HCT116 (cell line): ENCODE data around the gene TRHDE. TPM values are rescaled to one million over a fixed set of nuclear protein-coding genes. Genes with fewer than 3 reads are reported as not detected.
"Not testable (repeated sequence)": the region's sequence is repeated elsewhere in the genome, so short reads cannot be mapped to it uniquely, and the experiment has no call there.

Experiments used
- ATAC-seq: fragments of 200-7000 bp; cut with Tn5 transposase; 2 replicates; pipeline ENCODE4 v1.9.1; 2020; ENCODE audit warnings: mild to moderate bottlenecking, moderate library complexity
- BruUV-seq: library from RNA; stranded (reverse); fragments of 400-500 nt; replicated peaks from 2 replicates; lab custom pipeline; 2021; lab: Mats Ljungman, UMichigan
- CTCF ChIA-PET: fragments of 300-600 bp; sonication (Branson Sonifier 250); formaldehyde crosslinking; loops from one replicate; lab custom pipeline; 2021; ENCODE audit warnings: antibody characterized with exemption; lab: Charles Lee
- POLR2A ChIA-PET: fragments of 300-600, 350-600 bp; sonication (Branson Sonifier 250); formaldehyde crosslinking; loops from one replicate; lab custom pipeline; 2021; ENCODE audit warnings: antibody characterized with exemption; lab: Charles Lee
- RAD21 ChIA-PET, 2 experiments: fragments of 300-600 bp; sonication (Branson Sonifier 250); formaldehyde crosslinking; loops; one replicate each; lab custom pipeline; 2023; ENCODE audit warnings: low total read pairs in 2 of 2; ENCODE audit not compliant: uncharacterized antibody in 2 of 2, unreplicated experiment in 2 of 2, low non-redundant PET in 1 of 2; lab: Charles Lee
- DNase-seq: peaks from one replicate; pipeline ENCODE4 v3.0.0-alpha.2; 2010; ENCODE audit warnings: low read depth, low spot score
- H2AFZ ChIP-seq: fragments of 200-600 bp; shearing (Covaris generic), sonication (generic); 2 replicates; pipeline ENCODE4 v1.6.1; 2017; ENCODE audit warnings: low read depth, mixed run types, mixed read lengths, antibody characterized with exemption, low read length; ENCODE audit not compliant: poor library complexity, severe bottlenecking
- H3K27ac ChIP-seq: 2 replicates; pipeline ENCODE4 v1.5.1; 2012; ENCODE audit warnings: low read depth, low read length
- H3K27me3 ChIP-seq: fragments of 200-600 bp; sonication (generic); 2 replicates; pipeline ENCODE4 v1.6.1; 2016; ENCODE audit warnings: mixed run types, low read length, mixed read lengths; ENCODE audit not compliant: insufficient read depth
- H3K36me3 ChIP-seq, 2 experiments: fragments of 200-500 bp in 1 of 2; fragments of 200-600 bp in 1 of 2; sonication (Bioruptor generic) in 1 of 2; sonication (generic) in 1 of 2; 2 replicates each; pipeline versions ENCODE4 v1.5.1 to v1.6.1; 2014 to 2016; ENCODE audit warnings: low read length in 2 of 2, inconsistent platforms in 1 of 2, mixed read lengths in 1 of 2, mixed run types in 1 of 2; ENCODE audit not compliant: insufficient read depth in 2 of 2, control insufficient read depth in 1 of 2
- H3K4me1 ChIP-seq, 2 experiments: fragments of 200-600 bp in 1 of 2; sonication (generic) in 1 of 2; 2 replicates each; pipeline versions ENCODE4 v1.5.1 to v1.6.1; 2012 to 2017; ENCODE audit warnings: low read length in 2 of 2, inconsistent platforms in 1 of 2, mild to moderate bottlenecking in 1 of 2, mixed read lengths in 1 of 2, mixed run types in 1 of 2, moderate library complexity in 1 of 2; ENCODE audit not compliant: insufficient read depth in 2 of 2, control insufficient read depth in 1 of 2
- H3K4me2 ChIP-seq: fragments of 200-600 bp; sonication (generic); 2 replicates; pipeline ENCODE4 v1.6.1; 2017; ENCODE audit warnings: mixed run types, low read length, mixed read lengths
- H3K4me3 ChIP-seq, 2 experiments: fragments of 200-600 bp in 1 of 2; sonication (generic) in 1 of 2; replicated peaks in 1 of 2; 2 replicates each; pipeline ENCODE4 v1.5.1; 2011 to 2016; ENCODE audit warnings: low read length in 2 of 2, control low read depth in 1 of 2, low read depth in 1 of 2, mild to moderate bottlenecking in 1 of 2, mixed read lengths in 1 of 2, mixed run types in 1 of 2
- H3K79me2 ChIP-seq: fragments of 200-600 bp; sonication (generic); 2 replicates; pipeline ENCODE4 v1.6.1; 2017; ENCODE audit warnings: mild to moderate bottlenecking, mixed run types, low read length, moderate library complexity, mixed read lengths; ENCODE audit not compliant: insufficient read depth
- H3K9ac ChIP-seq: fragments of 200-600 bp; sonication (generic); 2 replicates; pipeline ENCODE4 v1.6.1; 2016; ENCODE audit warnings: low read length, mixed read lengths
- H3K9me2 ChIP-seq: fragments of 200-600 bp; sonication (generic), shearing (Covaris generic); 2 replicates; pipeline ENCODE4 v1.6.1; 2017; ENCODE audit warnings: mixed run types, mild to moderate bottlenecking, moderate library complexity; ENCODE audit not compliant: insufficient read depth
- H3K9me3 ChIP-seq, 2 experiments: fragments of 200-500 bp in 1 of 2; fragments of 200-600 bp in 1 of 2; sonication (Bioruptor generic) in 1 of 2; sonication (generic) in 1 of 2; 2 replicates each; pipeline ENCODE4 v1.6.1; 2014 to 2017; ENCODE audit warnings: low read length in 2 of 2, mixed read lengths in 2 of 2, inconsistent platforms in 1 of 2, low read depth in 1 of 2, mild to moderate bottlenecking in 1 of 2, mixed run types in 1 of 2, moderate library complexity in 1 of 2; ENCODE audit not compliant: control insufficient read depth in 1 of 2, insufficient read depth in 1 of 2
- H4K20me1 ChIP-seq: fragments of 200-600 bp; sonication (generic), shearing (Covaris generic); 2 replicates; pipeline ENCODE4 v1.6.1; 2017; ENCODE audit warnings: mixed run types, mild to moderate bottlenecking, moderate library complexity; ENCODE audit not compliant: insufficient read depth
- EGR1 ChIP-seq: IDR thresholded peaks from 2 replicates; pipeline ENCODE4 v1.6.1; 2012; ENCODE audit warnings: low read depth
- EZH2 ChIP-seq: fragments of 200-600 bp; sonication (generic); IDR thresholded peaks from 2 replicates; pipeline ENCODE4 v1.6.1; 2017; ENCODE audit warnings: antibody characterized with exemption, mixed run types
- EZH2phosphoT487 ChIP-seq: fragments of 200-600 bp; IDR thresholded peaks from 2 replicates; pipeline ENCODE4 v1.6.1; 2018; ENCODE audit warnings: antibody characterized with exemption, borderline replicate concordance
- FOSL1 ChIP-seq: IDR thresholded peaks from 2 replicates; pipeline ENCODE4 v1.6.1; 2012; ENCODE audit warnings: low read depth
- JUND ChIP-seq: IDR thresholded peaks from 2 replicates; pipeline ENCODE4 v1.6.1; 2012
- POLR2AphosphoS5 ChIP-seq: IDR thresholded peaks from 2 replicates; pipeline ENCODE4 v1.6.1; 2011; ENCODE audit warnings: mild to moderate bottlenecking, low read depth, low read length, moderate library complexity
- SP1 ChIP-seq: IDR thresholded peaks from 2 replicates; pipeline ENCODE4 v1.6.1; 2012; ENCODE audit warnings: low read depth
- ZNF274 ChIP-seq: fragments of 200-500 bp; sonication (Bioruptor generic); IDR thresholded peaks from 2 replicates; pipeline ENCODE4 v1.6.1; 2014; ENCODE audit warnings: mild to moderate bottlenecking, low read depth, low read length, inconsistent platforms
- intact Hi-C: fragments of 100-400 bp; cut with micrococcal nuclease; formaldehyde crosslinking; loops from 2 replicates; pipeline ENCODE4 v1.10.0; 2022
- total RNA-seq: library from RNA; stranded (reverse); gene quantifications from one replicate; pipeline ENCODE4 v1.2.1, GENCODE V29; 2021; ENCODE audit not compliant: unreplicated experiment
- TF ChIP-seq, protein P1 (sequence below): IDR thresholded peaks from 2 replicates; pipeline ENCODE4 v1.6.1; 2012

TRHDE gene
- total RNA-seq, 1 experiment from 2014 or later, result 2.9 TPM

DNA sequence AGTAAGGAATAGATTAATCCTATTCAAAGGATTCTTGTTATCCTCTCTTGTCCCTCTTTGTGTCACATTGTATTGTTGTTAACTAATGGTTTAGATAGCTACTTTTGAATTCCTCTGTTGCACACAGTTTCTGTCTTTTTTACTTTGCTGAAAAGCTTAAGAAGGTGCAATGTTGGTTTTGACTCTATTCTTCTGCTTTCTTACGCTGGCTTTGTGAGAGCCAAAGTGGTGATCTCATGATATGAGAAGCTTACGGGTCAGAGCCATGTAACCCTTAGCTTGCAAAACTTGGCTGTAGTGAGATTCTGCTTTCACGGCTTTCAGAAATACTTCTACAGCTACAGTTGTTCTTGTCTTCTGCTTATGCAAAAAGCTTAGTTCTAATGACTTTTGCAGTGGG is 239.7 kb downstream of the TRHDE start (continued):
- TF ChIP-seq EZH2phosphoT487, result no peak
- no peak for TF ChIP-seq ZNF274
- TF ChIP-seq SP1, result no peak
- TF ChIP-seq, protein P1, sequence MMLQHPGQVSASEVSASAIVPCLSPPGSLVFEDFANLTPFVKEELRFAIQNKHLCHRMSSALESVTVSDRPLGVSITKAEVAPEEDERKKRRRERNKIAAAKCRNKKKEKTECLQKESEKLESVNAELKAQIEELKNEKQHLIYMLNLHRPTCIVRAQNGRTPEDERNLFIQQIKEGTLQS, result no peak
- no peak for TF ChIP-seq EGR1

DNA sequence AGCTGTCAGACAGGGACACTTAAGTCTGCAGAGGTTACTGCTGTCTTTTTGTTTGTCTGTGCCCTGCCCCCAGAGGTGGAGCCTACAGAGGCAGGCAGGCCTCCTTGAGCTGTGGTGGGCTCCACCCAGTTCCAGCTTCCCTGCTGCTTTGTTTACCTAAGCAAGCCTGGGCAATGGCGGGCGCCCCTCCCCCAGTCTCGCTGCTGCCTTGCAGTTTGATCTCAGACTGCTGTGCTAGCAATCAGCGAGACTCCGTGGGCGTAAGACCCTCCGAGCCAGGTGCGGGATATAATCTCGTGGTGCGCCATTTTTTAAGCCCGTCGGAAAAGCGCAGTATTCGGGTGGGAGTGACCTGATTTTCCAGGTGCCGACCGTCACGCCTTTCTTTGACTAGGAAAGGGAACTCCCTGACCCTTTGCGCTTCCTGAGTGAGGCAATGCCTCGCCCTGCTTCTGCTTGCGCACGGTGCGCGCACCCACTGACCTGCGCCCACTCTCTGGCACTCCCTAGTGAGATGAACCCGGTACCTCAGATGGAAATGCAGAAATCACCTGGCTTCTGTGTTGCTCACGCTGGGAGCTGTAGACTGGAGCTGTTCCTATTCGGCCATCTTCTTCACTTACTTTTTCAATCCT is 248.0 kb downstream of the TRHDE start:
- peak overlapping the region; percentile 21 to 47; a peak in 3 of 4 replicates for H3K4me3 ChIP-seq
- intact Hi-C loops, result not testable (repeated sequence)
- POLR2A ChIA-PET, result interaction anchor here (1.5 kb wide), 1 partner anchor 10 kb away, joined by 5 read pairs; no protein-coding TSS in a partner anchor

DNA sequence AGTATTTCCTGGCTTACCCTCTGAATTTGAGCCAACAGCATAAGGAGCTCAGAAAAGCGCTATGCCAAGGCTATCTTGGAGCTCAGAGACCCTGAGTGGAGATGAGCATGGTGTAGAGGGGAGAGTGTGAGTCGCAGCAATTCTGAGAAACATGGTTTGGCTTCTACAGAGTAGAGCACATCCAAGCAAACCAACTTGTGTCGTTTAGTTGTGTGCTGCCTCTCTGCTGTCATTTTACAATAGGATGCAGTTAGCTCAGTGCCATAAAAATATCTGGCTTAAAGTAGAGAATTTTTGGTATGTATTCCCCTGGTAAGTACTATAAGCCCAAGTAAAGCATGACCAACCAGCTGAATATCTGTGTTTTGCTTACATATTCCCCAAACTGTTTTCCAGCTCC is 249.2 kb downstream of the TRHDE start:
- POLR2A ChIA-PET, result interaction anchor here (1.5 kb wide), 1 partner anchor 9 kb away, joined by 5 read pairs; no protein-coding TSS in a partner anchor

More for the DNA sequence above, 248.0 kb downstream of the TRHDE start:
- H3K4me2 ChIP-seq, result peak overlapping the region; percentile 64
- H3K9me2 ChIP-seq, BruUV-seq, ATAC-seq, H3K9me3 ChIP-seq, H3K4me1 ChIP-seq, CTCF ChIA-PET, H4K20me1 ChIP-seq, H3K79me2 ChIP-seq, RAD21 ChIA-PET, H3K27me3 ChIP-seq, H3K36me3 ChIP-seq, H2AFZ ChIP-seq: not testable (repeated sequence)
- H3K9ac ChIP-seq, result 0 out of 2 replicates have a peak overlapping the region, but pooled peaks have one; percentile 25
- DNase-seq, result peak; percentile 6
- H3K27ac ChIP-seq, result 0 out of 2 replicates have a peak overlapping the region, but pooled peaks have one; percentile 22

More for the DNA sequence above, 249.2 kb downstream of the TRHDE start:
- H2AFZ ChIP-seq, result no peak overlapping the region
- no peaks in the 10 kb centered on the region for H3K27me3 ChIP-seq
- H3K4me2 ChIP-seq, result no peak overlapping the region; the same call in 1 of the 2 replicates
- RAD21 ChIA-PET, result no interaction called here
- no peak overlapping the region for H3K27ac ChIP-seq
- no peak overlapping the region for H3K9ac ChIP-seq
- H3K9me2 ChIP-seq, result no peaks in the 10 kb centered on the region
- no peak overlapping the region for H3K4me3 ChIP-seq
- H3K36me3 ChIP-seq, result no peaks in the 10 kb centered on the region
- BruUV-seq, result no TSS peak
- TF ChIP-seq POLR2AphosphoS5 (no peak), FOSL1 (no peak), JUND (no peak), EGR1 (no peak), EZH2 (no peak)
- H3K9me3 ChIP-seq, result no peaks in the 10 kb centered on the region
- intact Hi-C loops, result no loop called here
- H3K79me2 ChIP-seq, result no peaks in the 10 kb centered on the region
- CTCF ChIA-PET, result no interaction called here
- ATAC-seq (no peak), DNase-seq (no peak)
- peaks cover 0 to 8% of the 10 kb centered on the region in 2 experiments; a peak in 1 of 4 replicates for H3K4me1 ChIP-seq
- H4K20me1 ChIP-seq, result no peaks in the 10 kb centered on the region
